Activated naive CD8-positive, alpha-beta T cell (primary cell): ENCODE data around the gene CLEC2L.
"Not testable (repeated sequence)": the region's sequence is repeated elsewhere in the genome, so short reads cannot be mapped to it uniquely, and the experiment has no call there.

Experiments used
- H3K27ac Mint-ChIP-seq: one replicate; pipeline ENCODE4 v1.8.0; 2021; ENCODE audit warnings: mixed read lengths
- H3K27me3 Mint-ChIP-seq: one replicate; pipeline ENCODE4 v1.8.0; 2021; ENCODE audit warnings: mixed read lengths
- H3K36me3 Mint-ChIP-seq: one replicate; pipeline ENCODE4 v1.8.0; 2021; ENCODE audit warnings: mixed read lengths
- H3K4me1 Mint-ChIP-seq: one replicate; pipeline ENCODE4 v1.8.0; 2021; ENCODE audit warnings: low read depth, mixed read lengths
- H3K4me3 Mint-ChIP-seq: one replicate; pipeline ENCODE4 v1.8.0; 2021; ENCODE audit warnings: mild to moderate bottlenecking, mixed read lengths
- H3K9me3 Mint-ChIP-seq: one replicate; pipeline ENCODE4 v1.8.0; 2021; ENCODE audit warnings: low read depth, mixed read lengths

The CLEC2L gene

DNA sequence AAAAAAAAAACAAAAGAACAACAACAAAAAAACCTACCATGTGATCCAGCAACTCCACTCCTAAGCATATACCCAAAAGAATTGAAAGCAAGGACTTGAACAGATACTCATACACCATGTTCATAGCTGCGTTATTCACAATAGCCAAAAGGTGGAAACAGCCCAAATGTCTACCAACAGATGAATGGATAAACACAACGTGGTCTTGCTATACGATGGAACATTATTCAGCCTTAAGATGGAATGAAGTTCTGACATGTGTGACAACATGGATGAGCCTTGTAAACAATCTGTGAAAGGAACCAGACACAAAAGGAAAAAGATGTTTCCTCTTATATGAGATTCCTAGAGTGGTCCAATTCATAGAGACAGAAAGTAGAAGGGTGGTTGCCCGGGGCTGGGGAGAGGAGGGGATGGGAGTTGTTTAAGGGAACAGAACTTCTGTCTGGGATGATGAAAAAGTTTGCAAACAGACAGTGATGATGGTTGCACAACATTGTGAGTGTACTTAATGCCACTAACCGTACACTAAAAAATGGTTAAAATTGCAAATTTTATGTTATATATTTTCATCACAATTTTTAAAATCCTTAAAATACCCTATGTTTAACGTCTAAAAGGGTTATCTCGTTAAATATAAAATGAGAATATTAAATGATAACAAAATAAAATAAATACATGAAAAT lies 11.6 kb downstream of the CLEC2L start:
- Mint-ChIP-seq H3K27ac (no peak overlapping the region), H3K9me3 (no peaks in the 10 kb centered on the region), H3K4me1 (no peaks in the 10 kb centered on the region), H3K36me3 (peaks cover 3% of the 10 kb centered on the region), H3K27me3 (no peaks in the 10 kb centered on the region), H3K4me3 (no peak overlapping the region)

DNA sequence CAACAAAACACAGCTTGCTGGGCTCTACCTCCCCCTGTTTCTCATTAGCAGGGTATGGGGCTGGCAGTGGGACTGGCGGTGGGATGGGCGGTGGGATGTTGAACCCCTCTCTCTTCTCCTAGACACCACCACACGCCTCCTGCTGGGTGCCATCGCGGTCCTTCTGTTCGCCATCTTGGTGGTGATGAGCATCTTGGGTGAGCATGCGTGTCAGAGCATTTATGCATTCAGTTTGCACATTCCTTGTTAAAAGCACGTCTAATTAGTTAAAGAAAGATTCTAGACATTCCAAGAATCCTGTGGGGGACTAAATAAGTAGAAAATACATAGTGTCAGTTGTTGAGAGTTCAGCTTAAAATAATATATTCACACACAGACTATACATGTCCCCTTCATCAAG lies 12.7 kb downstream of the CLEC2L start:
- Mint-ChIP-seq H3K27ac (no peak overlapping the region), H3K9me3 (no peaks in the 10 kb centered on the region), H3K4me1 (no peaks in the 10 kb centered on the region), H3K4me3 (no peak overlapping the region), H3K36me3 (peaks cover 1% of the 10 kb centered on the region), H3K27me3 (no peaks in the 10 kb centered on the region)

GRCh38 chr7:139538881-139539635 lies 15.6 kb downstream of the CLEC2L start:
- H3K36me3 Mint-ChIP-seq, result no peaks in the 10 kb centered on the region
- no peaks in the 10 kb centered on the region for H3K27me3 Mint-ChIP-seq
- H3K9me3 Mint-ChIP-seq, result no peaks in the 10 kb centered on the region
- no peaks in the 10 kb centered on the region for H3K4me1 Mint-ChIP-seq
- H3K4me3 Mint-ChIP-seq, result no peak overlapping the region
- H3K27ac Mint-ChIP-seq, result no peak overlapping the region

GRCh38 chr7:139540203-139540602 lies 16.7 kb downstream of the CLEC2L start:
- Mint-ChIP-seq H3K27me3 (no peaks in the 10 kb centered on the region), H3K4me1 (no peaks in the 10 kb centered on the region), H3K36me3 (no peaks in the 10 kb centered on the region), H3K4me3 (no peak overlapping the region), H3K27ac (no peak overlapping the region), H3K9me3 (no peaks in the 10 kb centered on the region)

- Mint-ChIP-seq H3K27ac (no peak overlapping the region), H3K9me3 (no peaks in the 10 kb centered on the region), H3K4me3 (no peak overlapping the region), H3K4me1 (no peaks in the 10 kb centered on the region), H3K36me3 (no peaks in the 10 kb centered on the region), H3K27me3 (no peaks in the 10 kb centered on the region)
Measured at GRCh38 chr7:139541600-139542307, 18.3 kb downstream of the CLEC2L start.

DNA sequence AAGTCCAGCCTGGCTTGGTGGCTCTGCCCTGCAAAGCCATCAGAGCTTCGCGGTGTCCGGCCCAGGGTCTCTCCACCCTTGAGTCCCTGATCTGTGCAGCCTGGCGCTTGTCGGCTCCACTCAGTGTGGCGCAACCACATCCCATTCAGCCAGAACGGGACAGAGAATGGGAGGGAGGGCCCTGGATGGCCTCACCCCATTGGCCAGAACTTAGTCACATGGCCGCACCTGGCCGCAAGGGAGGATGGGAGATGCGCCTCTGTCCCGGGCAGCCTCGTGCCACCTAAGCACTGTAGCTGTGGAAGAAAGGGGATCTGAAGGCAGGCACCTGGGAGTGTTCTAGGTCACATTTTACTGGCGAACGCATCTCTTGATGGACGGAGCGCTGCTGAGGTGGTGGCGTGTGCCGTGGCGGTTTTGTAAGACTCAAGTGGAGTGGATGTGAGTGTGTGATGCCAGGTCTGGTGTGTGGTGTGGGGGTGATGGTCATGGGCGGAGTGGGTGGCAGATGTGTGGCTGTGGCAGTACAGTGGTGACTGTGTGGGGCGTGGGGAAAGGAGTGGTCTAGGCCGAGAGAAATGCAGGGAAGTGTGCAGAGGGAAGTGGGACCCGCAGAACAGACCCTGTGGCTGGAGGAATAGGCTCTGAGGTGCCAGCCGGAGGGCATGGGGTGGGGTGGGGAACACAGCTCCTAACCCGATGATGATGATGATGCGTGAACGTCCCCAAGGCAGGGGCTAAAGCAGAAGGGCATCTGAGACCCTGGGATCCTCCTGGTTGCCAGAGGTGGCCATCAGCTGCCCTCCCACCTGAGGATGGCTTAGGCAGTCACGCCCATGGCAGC lies 19.0 kb downstream of the CLEC2L start:
- Mint-ChIP-seq H3K27me3 (no peaks in the 10 kb centered on the region), H3K36me3 (no peaks in the 10 kb centered on the region), H3K27ac (no peak overlapping the region), H3K4me1 (no peaks in the 10 kb centered on the region), H3K4me3 (no peak overlapping the region), H3K9me3 (no peaks in the 10 kb centered on the region)

GRCh38 chr7:139543801-139544603 lies 20.5 kb downstream of the CLEC2L start:
- no peak overlapping the region for H3K4me3 Mint-ChIP-seq
- H3K27ac Mint-ChIP-seq, result no peak overlapping the region
- H3K27me3 Mint-ChIP-seq, result no peaks in the 10 kb centered on the region
- no peaks in the 10 kb centered on the region for H3K9me3 Mint-ChIP-seq
- H3K36me3 Mint-ChIP-seq, result no peaks in the 10 kb centered on the region
- H3K4me1 Mint-ChIP-seq, result no peaks in the 10 kb centered on the region

DNA sequence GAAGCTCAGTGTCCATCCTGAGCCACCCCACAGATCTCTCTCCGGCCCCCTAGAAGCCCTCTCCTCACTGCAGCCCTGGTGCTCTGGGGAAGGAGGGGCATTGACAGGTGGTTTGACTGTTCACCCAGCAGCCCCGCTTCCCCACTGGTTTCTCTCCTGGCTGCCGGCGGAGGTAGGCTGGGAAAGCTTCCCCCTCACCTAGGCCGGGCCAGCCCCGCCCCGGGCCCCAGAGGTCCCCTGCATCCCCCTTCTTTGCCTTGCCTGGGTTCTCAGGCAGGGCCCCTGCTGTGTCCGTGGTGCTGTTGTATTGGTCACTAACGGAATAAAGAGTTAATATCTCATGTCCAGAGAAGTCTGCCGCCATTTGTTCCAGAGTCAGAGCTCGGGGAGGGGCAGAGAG lies 21.2 kb downstream of the CLEC2L start:
- Mint-ChIP-seq H3K9me3 (no peaks in the 10 kb centered on the region), H3K27me3 (no peaks in the 10 kb centered on the region), H3K4me1 (no peaks in the 10 kb centered on the region), H3K36me3 (no peaks in the 10 kb centered on the region), H3K27ac (no peak overlapping the region), H3K4me3 (no peak overlapping the region)

DNA sequence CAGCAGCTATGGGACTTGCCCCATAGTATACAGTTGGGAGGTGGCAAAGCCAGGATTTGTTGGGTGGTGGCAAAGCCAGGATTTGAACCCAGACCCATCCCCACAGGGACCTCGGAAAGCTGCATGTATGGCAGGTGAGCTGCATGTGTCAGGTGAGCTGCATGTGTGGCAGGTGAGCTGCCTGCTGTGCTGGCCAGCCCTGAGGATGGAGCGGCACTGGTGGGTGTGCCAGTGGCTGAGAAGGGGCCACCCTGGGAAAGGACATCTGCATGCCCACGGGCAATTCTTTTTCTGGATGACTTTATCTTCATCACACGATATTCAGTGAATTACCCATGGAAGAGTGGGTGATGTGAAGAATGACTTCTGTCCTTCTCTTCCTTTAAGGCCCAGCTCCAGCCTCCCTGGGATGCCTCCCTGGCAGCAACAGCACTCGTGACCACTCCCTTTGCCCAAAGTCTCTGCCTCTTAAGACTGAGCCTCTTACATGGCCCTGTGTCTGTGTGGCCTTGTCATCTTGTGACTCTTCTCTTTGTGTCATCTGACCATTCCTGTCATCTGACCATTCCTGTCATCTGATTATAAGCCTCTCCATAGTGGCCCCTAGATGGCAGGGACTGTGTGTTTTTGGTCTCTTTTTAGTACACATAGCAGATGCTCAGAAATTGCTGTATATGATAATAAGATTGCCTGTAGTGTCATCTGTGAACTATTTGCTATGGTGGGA lies 25.0 kb downstream of the CLEC2L start:
- Mint-ChIP-seq H3K27ac (no peak overlapping the region), H3K9me3 (no peaks in the 10 kb centered on the region), H3K36me3 (no peaks in the 10 kb centered on the region), H3K27me3 (no peaks in the 10 kb centered on the region), H3K4me3 (no peak overlapping the region), H3K4me1 (no peaks in the 10 kb centered on the region)

- not testable (repeated sequence) for H3K4me3 Mint-ChIP-seq, H3K9me3 Mint-ChIP-seq, H3K36me3 Mint-ChIP-seq, H3K27ac Mint-ChIP-seq, H3K27me3 Mint-ChIP-seq, H3K4me1 Mint-ChIP-seq
Measured at GRCh38 chr7:139553991-139554700, 30.7 kb downstream of the CLEC2L start.

DNA sequence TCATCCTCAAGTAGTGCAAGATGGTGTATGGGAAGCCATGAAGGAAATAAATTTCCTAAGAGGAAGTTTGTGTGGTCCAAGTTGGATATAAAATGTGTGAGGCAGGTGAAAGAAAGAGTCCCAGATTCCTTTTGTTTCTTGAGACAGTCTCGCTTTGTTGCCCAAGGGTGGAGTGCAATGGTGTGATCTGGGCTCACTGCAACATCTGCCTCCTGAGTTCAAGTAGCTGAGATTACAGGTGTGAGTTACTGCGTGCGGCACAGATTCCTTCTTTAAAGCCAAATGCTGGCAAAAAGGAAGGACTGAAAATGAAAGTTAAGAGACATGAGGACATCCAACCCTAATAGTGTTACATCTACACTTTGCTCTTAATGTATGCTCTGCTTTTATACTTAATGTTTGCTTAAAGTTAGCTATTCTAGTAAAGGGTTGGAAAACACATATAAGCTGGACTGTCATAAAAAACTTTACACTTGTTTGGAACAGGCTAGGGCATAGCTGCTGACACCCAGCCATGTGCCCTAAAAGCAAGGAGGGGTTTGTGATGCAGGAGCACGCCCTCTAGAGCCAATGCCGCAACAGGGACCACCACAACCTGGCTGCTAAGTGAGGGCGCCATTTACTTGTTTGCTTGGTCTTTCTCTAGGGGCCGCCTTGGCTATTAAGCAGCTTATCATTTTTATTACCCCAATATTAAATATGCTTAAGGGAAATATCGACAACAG lies 34.5 kb downstream of the CLEC2L start:
- peaks cover 2% of the 10 kb centered on the region for H3K4me1 Mint-ChIP-seq
- peaks cover 10% of the 10 kb centered on the region for H3K36me3 Mint-ChIP-seq
- H3K27me3 Mint-ChIP-seq, result peaks cover 10% of the 10 kb centered on the region
- H3K9me3 Mint-ChIP-seq, result no peaks in the 10 kb centered on the region
- no peak overlapping the region for H3K27ac Mint-ChIP-seq
- H3K4me3 Mint-ChIP-seq, result no peak overlapping the region

- no peak overlapping the region for H3K4me3 Mint-ChIP-seq
- H3K36me3 Mint-ChIP-seq, result peaks cover 10% of the 10 kb centered on the region
- H3K9me3 Mint-ChIP-seq, result no peaks in the 10 kb centered on the region
- no peak overlapping the region for H3K27ac Mint-ChIP-seq
- peaks cover 7% of the 10 kb centered on the region for H3K4me1 Mint-ChIP-seq
- peaks cover 10% of the 10 kb centered on the region for H3K27me3 Mint-ChIP-seq
Measured at GRCh38 chr7:139559364-139560105, 36.0 kb downstream of the CLEC2L start.
